ENCODE data around the gene NEU2.
"Not testable (repeated sequence)": the region's sequence is repeated elsewhere in the genome, so short reads cannot be mapped to it uniquely, and the experiment has no call there.

NEU2 gene

DNA sequence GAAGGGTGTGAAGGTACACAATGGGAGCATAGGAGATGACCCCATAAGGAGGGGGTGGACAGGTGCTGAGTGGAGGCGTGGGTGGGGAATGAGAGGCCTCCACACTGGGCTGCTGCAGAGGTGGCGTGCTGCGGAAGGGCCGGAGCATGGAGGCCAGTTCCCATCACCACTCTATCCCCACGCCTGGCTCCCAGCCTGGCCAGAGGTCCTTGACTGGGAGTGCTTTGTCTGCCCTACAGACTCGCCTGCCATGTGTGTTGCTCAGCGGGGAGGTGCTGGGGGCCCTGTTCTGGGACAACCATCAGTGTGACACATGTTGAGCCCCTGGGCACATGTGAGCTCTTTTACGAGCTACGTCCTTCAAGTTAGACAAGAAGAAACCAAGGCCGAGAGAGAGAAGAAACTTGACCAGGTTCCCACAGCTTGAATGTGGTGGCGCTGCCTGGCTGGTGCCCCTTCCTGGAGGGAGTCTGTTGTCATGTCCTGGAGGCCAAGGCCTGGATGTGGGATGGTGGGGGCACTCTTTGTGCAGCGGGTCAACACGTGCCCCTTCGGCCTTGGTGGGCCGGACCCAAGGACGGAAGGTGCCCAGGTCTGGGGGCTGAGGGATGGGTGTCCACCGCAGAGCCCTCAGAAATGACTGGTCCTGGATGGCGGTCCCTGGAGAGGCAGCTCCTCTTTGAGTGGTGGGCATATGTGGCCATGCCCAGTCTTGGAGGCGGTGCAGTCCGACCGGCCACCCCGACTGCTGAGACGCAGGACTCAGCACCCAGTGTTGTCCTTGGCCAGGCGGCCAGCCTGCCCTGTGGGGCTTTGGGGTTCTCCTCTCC lies 26.5 kb downstream of the NEU2 start:
- no peak for FAIRE-seq

DNA sequence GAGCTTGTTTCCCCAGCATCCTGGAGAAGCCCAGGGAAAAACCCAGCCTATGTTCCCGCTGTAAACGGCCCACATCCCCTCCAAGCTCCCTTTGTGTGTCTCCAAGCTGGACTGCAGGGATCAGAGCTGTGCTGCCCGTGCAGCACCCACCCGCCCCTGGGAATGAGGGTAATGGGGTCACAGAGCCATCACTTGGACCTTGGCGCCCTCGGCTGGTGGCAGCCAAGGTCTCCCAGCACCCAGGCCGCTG lies 27.0 kb downstream of the NEU2 start:
- no peak for FAIRE-seq

DNA sequence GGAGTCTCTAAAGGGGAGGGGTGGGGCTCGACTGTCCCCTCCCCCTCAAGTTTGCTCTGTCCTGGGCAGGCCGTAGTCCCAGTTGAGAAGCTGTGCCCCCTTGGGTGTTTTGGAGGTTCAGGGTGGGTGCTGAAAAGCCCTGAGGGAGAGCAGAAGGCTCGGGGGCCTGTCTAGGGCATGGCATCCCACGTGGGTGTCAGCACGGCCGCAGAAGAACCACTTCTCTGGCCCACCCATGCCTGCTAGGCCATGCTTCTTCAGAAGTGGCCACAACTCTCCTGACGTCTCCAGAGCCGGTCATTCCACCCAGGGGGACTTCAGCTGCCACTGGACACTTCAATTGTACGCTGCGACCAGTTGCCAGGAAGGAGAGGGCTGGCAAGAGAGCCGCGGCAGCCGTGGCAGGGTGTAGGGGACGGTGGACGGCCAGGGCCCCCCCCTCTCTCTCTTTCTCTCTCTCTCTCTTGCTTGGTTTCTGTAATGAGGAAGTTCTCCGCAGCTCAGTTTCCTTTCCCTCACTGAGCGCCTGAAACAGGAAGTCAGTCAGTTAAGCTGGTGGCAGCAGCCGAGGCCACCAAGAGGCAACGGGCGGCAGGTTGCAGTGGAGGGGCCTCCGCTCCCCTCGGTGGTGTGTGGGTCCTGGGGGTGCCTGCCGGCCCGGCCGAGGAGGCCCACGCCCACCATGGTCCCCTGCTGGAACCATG lies 27.5 kb downstream of the NEU2 start, which contains the start of gene INPP5D:
TSS of gene INPP5D (plus strand) at position 546 of the 704 bp plus-strand sequence. CDS start at position 683, 137 bp downstream.
- FAIRE-seq: no peak

DNA sequence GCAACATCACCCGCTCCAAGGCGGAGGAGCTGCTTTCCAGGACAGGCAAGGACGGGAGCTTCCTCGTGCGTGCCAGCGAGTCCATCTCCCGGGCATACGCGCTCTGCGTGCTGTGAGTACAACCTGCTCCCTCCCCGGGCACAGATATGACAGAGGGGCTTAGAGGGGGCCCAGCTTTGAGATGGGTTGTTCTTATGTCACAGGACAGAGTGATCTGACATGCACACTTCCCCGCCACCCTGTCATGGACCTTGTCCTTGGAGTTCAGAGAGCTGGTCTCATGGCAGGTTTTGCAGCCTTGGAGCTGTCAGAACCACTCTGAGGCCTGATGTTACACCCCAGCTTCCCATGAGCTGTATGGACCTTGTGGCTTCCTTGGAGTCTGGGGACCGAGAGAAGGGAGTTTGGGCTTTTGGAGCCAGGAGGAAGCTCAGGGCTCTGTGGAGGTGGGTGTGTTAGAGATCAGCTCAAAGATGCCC lies 28.1 kb downstream of the NEU2 start:
- no peak for FAIRE-seq

DNA sequence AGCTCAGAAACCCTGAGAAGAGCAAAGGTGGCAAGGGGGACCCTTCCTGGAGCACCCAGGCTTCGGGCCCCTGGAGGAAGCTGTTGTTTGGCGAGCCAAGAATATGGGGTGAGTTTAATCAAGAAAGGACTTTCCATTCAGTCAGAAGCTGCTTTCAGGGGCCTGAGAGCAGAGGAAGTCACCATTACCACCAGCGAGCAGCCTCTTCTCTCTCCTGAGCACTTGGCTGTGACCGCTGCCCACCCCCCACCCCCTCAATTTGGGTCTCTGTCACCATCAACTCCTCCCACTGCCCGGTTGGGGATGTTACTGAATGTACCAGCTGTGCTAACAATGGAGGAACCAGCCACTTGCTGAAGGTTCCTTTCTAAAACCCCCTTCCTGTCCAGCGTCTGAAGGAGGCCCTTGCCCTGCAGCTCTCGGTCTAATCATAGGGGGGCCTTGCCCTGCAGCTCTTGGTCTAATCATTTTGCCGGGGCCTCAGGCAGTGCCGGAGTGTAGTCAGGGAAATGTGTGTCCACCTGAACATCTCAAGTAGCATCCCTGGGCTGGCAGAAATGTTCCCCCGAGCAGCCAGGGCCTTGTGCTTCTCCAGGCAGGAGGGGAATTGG lies 28.6 kb downstream of the NEU2 start:
- no peak for FAIRE-seq

DNA sequence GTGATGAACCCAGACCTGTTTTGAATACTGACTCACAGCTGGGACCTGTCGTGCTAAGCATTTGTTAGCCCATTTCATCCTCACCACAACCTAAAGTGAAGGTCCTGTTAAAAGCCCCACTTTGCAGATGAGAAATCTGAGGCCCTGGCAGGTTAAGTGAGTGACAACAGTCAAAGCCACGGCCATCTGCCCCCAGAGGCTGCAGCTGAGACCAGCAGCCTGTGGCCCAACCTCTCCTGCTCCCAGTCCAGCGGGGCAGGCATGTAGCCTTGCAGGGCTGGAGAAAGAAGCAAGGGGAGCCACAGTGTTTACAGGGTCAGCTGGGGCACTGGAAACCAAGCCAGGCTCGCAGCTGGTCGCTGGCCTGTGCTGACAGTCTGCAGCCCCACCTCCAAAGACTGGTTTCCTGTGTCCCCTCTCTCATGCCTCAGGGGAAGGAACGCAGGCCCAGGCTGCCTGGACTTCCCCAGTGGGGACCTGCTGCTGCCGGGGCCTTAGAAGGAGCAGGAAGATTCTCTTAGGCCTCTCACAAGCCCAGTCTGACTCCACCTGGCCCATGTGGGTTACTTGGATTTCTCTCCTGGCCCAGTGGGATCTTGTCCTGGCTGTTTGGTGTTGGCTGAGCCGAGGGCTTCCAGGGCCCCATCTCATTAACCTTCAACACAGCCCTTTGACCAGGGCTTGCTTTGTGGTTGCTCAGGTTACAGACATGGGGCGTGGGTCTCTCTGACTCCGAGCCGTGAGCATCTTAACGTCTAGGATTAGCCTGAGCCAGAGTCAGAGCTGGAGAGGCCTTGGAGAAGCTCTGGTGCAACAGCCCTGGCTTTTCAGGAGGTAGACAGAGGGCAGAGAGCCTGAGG lies 29.3 kb downstream of the NEU2 start:
- FAIRE-seq: no peak

DNA sequence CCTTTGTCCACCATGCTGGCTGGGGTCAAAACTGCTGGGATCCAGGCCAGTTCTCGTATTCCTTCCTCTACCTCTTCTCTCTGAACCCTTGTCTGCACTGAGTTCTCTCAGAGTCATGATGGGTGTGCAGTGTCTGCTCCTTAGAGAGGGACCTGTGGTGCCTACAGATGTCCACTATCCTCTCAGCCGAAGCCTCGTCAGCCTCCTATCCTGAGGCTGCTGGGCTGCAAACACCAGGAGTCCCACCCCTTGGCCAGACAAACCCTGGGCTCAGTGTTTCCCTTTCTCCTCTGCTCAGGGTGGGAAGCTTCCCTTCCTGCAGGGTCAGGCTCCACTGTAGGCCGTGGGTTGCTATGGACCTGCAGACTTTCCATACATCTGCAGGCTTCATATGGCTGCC lies 30.0 kb downstream of the NEU2 start:
- no peak for FAIRE-seq

DNA sequence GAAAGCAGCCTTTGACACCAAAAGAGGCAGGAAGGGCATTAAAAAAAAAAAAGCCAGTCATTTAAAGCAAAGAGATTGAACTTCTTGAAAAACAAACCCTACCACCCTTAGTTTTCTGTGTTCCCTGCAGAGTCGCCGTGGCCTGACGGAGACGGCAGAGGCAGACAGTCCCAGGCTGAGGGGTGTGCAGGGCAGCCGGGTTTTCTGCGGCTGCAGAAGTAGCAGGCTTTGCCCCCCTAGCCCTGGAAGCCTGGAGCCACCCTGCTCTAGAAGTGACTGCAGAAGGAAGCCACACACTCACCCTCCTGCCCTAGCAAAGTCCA lies 30.4 kb downstream of the NEU2 start:
- FAIRE-seq: no peak

DNA sequence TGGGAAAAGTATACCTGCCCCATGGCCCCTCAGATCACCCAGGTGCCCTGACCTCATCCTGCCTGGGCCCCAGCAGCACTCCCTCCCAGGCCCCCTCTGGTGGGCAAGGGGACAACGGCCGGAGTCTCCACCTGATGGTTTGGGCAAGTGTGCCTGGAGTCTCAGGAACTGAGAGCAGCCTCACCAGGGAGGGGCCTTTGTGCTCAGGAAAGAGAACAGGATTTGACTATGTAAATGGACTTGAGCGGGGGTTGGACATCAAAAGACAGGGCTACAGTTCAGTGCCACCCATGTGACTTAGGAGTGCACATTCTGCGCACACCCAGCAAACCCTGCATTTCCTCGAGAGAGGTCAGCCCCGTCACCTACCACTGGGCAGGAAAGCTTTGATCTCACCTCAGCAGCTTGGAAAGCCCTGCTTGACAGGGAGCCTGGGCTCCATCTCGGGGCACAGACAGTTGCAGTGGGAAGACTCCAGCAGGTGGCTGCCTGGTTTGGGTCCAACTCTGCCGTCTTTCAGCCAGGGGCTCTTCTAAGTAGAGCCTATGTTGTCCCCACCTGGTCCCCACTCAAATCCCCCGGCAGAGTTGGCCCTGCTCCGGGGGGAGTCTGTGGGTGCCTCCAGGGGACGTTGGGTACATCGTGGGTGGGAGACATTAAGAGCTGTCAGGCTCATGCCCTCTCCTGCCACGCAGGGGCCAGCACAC lies 30.9 kb downstream of the NEU2 start:
- no peak for FAIRE-seq

DNA sequence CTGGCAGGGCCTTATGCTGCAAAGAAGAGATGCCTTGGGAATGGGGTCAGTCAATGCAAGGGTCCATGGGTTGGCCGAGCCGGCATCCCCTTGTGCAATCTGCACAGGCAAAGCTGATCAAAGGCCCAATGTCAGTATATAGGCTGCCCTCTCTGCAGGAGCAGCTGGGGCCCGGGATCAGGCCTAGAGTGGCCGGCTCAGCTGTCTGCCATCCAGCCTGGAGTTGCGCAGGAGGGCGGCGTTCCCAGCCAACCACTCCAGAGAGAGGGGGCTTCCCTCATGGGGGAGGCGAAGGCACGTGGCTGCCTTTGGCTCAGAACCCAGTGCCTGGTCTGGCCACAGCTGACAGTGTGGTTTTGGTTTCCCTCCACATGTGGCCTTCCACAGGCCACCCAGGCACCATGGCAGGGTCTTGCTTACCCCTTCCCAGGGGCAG lies 31.5 kb downstream of the NEU2 start:
- FAIRE-seq: no peak

DNA sequence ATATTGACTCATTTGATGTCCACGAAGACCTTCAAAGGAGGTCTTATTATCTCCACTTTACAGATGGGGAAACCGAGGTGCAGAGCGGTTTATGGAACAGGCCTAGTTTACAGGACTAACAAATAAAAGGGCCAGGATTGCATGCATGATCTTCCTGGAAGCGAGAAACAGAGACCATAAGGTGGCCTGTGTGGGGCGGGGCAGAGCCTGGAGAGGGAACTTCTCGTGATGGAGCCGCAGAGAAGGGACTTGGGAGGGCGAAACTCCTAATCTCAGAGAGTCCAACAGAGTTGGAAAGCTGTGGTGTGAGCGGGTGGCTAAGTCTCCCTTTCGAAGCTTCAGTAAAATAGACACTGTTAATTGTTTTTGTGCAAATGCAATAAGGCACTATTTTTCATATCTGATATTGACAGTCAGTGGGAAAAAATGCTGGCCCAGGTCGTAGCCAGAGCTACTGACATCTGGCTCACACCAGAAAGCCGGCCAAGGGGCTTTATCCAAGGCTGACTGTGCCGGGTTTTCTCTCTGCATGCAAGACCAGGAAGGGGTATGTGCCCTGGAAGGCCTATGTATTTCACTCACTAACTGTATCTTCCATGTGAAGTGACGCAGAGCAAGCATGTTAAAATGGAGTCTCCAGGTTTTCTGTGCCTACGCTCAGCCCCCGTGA lies 32.2 kb downstream of the NEU2 start:
- no peak for FAIRE-seq

DNA sequence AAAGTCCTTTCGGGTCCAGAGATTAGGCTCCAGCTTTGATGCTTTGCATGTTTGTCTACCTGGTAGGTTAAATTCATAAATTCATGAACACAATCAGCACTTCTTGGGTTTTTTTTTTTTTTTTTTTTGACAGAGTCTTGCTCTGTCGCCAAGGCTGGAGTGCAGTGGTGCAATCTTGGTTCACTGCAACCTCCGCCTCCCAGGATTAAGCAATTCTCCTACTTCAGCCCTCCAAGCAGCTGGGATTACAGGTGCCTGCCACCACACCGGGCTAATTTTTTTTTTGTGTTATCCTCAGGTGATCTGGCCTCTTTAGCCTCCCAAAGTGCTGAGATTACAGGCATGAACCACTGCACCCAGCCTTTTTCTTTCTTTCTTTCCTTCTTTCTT lies 32.7 kb downstream of the NEU2 start:
- not testable (repeated sequence) for FAIRE-seq

DNA sequence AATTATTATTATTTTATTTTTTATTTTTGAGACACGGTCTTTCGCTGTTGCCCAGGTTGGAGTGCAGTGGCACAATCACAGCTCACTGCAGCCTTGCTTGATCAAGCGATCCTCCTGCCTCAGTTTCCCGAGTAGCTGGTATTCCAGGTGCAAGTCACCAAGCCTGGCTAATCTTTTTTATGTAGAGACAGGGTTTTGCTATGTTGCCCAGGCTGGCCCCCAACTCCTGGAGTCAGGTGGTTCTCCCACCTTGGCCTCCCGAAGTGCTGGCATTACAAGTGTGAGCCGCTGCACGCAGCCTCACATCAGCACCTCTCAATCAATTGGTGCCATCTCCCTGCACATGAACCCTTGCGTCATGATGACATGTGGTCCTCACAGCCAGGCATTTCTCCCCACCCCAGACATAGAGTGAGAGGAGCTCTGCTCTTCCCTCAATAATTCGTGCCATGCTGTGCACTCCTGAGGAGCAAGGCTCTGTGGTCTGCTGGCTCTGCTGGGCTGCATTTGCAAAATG lies 33.5 kb downstream of the NEU2 start:
- FAIRE-seq: no peak

DNA sequence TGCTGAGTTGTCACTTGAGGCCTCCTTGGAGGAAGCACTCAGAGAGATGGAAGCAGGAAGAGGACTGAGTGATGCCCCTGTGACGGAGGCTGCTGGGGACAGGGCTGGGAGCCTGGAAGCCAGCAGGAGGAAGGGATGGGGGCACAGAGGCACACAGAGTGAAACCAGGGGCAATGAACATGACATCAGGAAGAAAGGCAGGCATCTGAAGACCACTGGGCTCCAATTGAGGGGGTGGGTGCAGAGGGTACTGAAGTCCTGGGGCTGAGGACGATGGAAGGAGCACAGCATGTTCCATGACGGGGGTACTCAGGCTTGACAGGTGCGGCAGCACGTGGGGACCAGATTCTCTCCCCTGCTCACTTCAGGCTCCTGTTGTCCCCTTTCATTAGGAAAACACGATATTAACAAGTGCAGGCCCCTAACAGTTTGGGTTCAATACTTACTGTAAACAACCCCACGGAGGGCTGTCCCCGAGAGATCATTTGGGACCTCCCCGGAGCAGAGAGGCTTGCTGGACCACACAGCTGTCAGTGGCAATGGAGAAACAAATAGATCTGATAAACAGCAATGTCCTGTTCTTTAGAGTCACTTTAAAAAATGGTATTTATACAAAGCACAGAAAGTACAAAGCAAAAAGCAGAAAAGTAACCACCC lies 36.4 kb downstream of the NEU2 start:
- no peak for FAIRE-seq

DNA sequence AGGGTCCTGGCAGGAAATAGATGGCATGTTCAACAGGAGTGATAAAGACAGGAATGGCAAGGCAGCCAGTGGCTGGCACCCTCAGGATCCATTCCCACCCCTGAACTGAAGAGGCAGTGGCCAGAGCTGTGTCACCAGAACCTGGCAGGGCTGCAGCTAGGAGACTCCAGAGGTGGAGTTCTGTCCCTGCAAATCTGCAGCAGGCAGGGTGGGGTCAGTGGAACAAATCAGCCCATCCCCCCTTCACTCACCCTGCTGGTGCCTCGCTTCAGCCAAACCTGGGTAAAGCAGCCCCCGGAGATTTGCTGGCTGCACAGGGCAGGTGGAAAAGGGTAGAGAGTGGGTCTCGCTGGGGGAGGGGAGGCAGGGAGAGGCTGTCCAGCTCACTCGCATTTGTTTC lies 40.4 kb downstream of the NEU2 start:
- no peak for FAIRE-seq

DNA sequence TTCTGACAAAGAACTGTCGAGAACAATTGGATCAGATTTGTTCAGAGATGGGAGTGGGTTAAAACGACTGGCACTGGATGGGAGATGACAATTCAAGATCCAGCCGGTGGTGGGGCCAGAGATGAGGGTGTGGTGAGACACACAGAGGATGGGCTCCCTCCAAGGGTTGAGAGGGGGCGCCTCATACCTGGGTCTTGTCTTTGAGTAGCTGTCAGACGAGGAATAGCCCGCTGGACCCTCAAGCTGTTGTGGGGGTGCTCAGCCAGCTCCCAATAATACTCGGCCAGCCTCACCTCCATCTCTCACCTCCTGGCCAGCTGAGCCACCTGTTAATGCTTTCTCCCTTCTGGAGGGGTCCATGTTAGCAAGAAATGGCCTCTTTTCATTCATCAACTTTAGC lies 41.6 kb downstream of the NEU2 start:
- no peak for FAIRE-seq

DNA sequence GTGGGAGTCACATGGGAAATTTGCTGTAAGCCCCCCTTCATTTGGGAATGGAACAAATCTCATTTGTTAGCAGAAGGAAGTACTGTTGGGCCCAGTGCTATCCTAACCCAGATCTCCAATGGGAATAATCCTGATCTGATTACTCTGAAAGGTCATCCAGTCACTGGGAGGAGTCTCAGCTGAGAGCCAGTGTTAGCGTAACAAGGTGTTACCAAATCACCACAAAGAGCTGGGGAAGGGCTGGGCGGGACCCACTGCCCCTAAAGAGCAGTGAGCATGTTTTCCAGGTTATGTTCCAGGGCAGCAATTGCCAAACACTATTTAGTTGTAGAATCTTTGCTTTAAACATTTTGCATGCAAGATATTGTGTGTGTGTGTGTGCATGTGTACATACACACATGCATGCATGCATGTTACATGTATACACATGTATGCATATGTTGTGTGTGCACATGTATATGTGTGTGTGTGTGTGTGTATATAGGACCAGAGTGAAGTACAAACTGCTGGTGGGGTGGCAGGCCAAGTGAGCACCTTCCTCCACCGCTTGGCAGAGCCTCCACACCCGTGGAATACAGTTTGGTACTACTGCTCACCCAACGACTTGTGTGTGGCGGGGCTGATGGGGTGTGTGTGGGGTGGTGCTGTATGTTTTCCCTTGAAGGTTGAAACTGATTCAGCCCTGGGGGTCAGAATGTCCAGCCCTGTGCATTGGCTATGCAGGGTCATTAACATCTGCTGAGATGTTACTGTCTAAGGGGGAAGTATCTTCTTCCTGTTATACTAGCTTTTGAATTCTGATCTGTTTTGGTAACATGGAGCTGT lies 42.9 kb downstream of the NEU2 start:
- FAIRE-seq: no peak

DNA sequence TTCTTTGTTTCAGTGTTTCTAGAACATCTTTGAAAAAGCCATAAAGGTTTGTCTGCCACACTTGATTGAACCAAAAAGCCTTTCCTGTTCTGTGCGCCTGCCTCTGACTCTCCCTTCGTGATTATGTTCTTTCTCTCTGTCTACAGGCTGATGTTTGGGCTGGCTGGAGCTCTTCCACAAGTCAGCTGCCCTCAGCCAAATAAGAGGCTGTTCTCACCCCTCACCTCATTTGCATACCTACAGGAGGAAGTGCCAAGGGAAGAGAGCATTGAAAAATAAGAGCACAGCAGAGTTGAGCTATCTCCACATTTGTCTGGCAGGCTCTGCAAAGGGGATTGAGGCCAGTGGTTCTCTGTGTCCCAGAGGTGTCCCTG lies 43.5 kb downstream of the NEU2 start:
- no peak for FAIRE-seq

DNA sequence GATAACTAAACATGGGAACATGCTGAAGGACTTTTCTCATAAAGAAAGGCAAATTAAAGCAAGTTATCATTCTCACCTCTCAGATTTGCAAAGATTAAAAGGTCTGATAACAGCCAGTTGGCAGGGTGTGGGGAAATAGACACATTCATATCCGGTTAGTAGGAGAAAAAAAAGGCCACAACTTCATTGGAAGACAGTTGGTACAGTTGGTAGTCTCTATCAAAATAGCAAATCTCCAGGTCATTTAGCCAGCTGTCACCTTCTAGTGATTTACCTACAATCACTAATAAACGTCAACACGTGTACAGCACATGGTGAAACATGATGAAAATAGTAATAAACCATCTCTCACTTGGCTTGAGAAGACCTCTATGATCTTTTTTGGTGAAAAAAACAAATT lies 44.3 kb downstream of the NEU2 start:
- no peak for FAIRE-seq

DNA sequence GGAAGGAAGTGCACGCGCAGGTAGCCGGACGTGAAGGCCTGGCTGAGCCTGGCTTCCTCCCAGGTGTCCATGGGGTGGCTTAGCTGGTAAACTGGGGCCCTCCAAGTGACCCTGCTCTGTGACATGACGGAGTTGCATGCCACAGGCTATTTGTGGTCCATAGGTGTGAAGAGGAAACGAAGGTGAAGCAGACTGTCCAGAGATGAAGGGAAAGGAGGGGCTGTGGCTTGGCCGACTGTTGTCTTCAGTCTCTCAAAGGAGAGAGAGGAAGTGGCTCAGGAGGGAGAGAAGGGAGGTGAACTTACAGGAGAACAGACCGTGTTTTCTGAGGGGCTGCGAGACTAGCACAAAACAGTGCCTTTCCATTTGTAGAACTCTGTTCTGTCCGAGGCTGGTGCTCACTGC lies 47.0 kb downstream of the NEU2 start:
- no peak for FAIRE-seq

All from endometrium (tissue), 2 donors.